DMS 273 (cell line): ENCODE measurements around the gene ZSCAN5A.
"Not testable (repeated sequence)": the region's sequence is repeated elsewhere in the genome, so short reads cannot be mapped to it uniquely, and the experiment has no call there.

Experiments used
- DNase-seq: peaks from one replicate; lab custom pipeline; 2025; ENCODE audit not compliant: unreplicated experiment; lab: John Stamatoyannopoulos, UW

ZSCAN5A gene

GRCh38 chr19:56314381-56315076, at the start of gene ZSCAN5A:
Gene ZSCAN5A (minus strand): TSS chr19:56314839. CDS start chr19:56225046, 89,793 bp downstream.
- peak; percentile 97 for DNase-seq

- peak; percentile 5 for DNase-seq
Observed at GRCh38 chr19:56360841-56361240, 46.2 kb upstream of the ZSCAN5A start.

- no peak for DNase-seq
Observed at GRCh38 chr19:56356944-56357343, 42.3 kb upstream of the ZSCAN5A start.

- no peak for DNase-seq
Observed at GRCh38 chr19:56355517-56355916, 40.9 kb upstream of the ZSCAN5A start.

- DNase-seq: no peak
Observed at GRCh38 chr19:56351208-56351607, 36.6 kb upstream of the ZSCAN5A start.

GRCh38 chr19:56350416-56351045, 35.9 kb upstream of the ZSCAN5A start:
- peak; percentile 80 for DNase-seq

GRCh38 chr19:56348289-56348877, 33.7 kb upstream of the ZSCAN5A start:
- DNase-seq: peak; percentile 47

- no peak for DNase-seq
Observed at GRCh38 chr19:56347163-56347778, 32.6 kb upstream of the ZSCAN5A start.

GRCh38 chr19:56341948-56342347, 27.3 kb upstream of the ZSCAN5A start:
- DNase-seq: peak; percentile 5

- DNase-seq: not testable (repeated sequence)
Observed at GRCh38 chr19:56339031-56339430, 24.4 kb upstream of the ZSCAN5A start.

- DNase-seq: not testable (repeated sequence)
Observed at GRCh38 chr19:56337077-56337476, 22.4 kb upstream of the ZSCAN5A start.

GRCh38 chr19:56335371-56335770, 20.7 kb upstream of the ZSCAN5A start:
- not testable (repeated sequence) for DNase-seq

GRCh38 chr19:56333506-56333905, 18.9 kb upstream of the ZSCAN5A start:
- DNase-seq: peak; percentile 74

GRCh38 chr19:56332695-56333094, 18.1 kb upstream of the ZSCAN5A start:
- DNase-seq: no peak

GRCh38 chr19:56324436-56324835, 9.8 kb upstream of the ZSCAN5A start:
- DNase-seq: no peak

- no peak for DNase-seq
Observed at GRCh38 chr19:56321989-56322440, 7.4 kb upstream of the ZSCAN5A start.

GRCh38 chr19:56321254-56321988, 6.8 kb upstream of the ZSCAN5A start:
- DNase-seq: no peak

GRCh38 chr19:56319991-56320390, 5.4 kb upstream of the ZSCAN5A start:
- DNase-seq: no peak

GRCh38 chr19:56317749-56318148, 3.1 kb upstream of the ZSCAN5A start:
- DNase-seq: no peak

- no peak for DNase-seq
Observed at GRCh38 chr19:56316728-56317127, 2.1 kb upstream of the ZSCAN5A start.
